ENCODE data around the gene FMN1. TPM values are rescaled to one million over a fixed set of nuclear protein-coding genes. Genes with fewer than 3 reads are reported as not detected.
A peak's percentile ranks its signal among the peaks of the same experiment; 100 is the strongest.

Gene FMN1
- polyA plus RNA-seq, 1 donor from 2014 or later, result 0.40 TPM

DNA sequence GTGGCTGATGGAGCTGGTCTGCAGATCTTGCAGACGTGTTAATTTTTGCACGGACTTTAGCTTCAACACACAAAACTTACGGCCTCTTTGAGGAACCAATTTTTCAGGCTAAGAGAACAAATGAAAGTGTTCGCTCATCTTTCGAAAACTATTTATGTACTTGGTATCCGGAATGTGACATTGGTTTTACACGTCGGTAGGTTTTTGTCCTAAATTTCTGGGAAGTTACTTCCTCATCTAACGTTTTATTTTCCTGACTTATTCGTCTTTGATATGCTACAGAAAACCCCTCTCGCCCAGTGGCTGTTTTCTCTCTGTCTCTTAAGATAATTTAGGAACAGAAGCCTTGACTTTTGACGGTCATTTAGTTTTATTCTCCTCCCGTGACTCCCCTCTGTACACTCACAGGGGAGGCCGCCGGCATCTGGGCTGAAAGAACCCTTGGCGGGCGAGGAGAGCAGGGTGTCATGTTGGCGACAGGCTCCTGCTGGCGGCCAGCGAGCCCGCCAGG lies 477.5 kb downstream of the FMN1 start:
- H3K4me2 ChIP-seq (ENCODE audit: low read length), result no peak overlapping the region
- H3K9me3 ChIP-seq (ENCODE audit: low read length), result no peaks in the 10 kb centered on the region
- H3F3A ChIP-seq (ENCODE audit: insufficient read depth, low read length, poor library complexity, severe bottlenecking), result no peaks in the 10 kb centered on the region
- peak overlapping the region; percentile 68 for H3K4me3 ChIP-seq (ENCODE audit: low read length)
- H3K27me3 ChIP-seq (ENCODE audit: insufficient read depth, low read depth, low read length), result peaks cover 81% of the 10 kb centered on the region
- H2AFZ ChIP-seq (ENCODE audit: low read depth, low read length), result no peak overlapping the region
- H4K20me1 ChIP-seq (ENCODE audit: insufficient read depth), result no peaks in the 10 kb centered on the region
- no peaks in the 10 kb centered on the region for H3K79me2 ChIP-seq (replicated peaks; ENCODE audit: insufficient read depth, low read length)
- H3K9me2 ChIP-seq (ENCODE audit: insufficient read depth, low read length), result no peaks in the 10 kb centered on the region
- no peaks in the 10 kb centered on the region for H3K36me3 ChIP-seq (ENCODE audit: insufficient read depth, low read length)
- TF ChIP-seq, protein P1, sequence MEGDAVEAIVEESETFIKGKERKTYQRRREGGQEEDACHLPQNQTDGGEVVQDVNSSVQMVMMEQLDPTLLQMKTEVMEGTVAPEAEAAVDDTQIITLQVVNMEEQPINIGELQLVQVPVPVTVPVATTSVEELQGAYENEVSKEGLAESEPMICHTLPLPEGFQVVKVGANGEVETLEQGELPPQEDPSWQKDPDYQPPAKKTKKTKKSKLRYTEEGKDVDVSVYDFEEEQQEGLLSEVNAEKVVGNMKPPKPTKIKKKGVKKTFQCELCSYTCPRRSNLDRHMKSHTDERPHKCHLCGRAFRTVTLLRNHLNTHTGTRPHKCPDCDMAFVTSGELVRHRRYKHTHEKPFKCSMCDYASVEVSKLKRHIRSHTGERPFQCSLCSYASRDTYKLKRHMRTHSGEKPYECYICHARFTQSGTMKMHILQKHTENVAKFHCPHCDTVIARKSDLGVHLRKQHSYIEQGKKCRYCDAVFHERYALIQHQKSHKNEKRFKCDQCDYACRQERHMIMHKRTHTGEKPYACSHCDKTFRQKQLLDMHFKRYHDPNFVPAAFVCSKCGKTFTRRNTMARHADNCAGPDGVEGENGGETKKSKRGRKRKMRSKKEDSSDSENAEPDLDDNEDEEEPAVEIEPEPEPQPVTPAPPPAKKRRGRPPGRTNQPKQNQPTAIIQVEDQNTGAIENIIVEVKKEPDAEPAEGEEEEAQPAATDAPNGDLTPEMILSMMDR (IDR thresholded peaks at IDR 0.05; ENCODE audit: poor library complexity, severe bottlenecking), result no peak
- TF ChIP-seq TAF1 (IDR thresholded peaks at IDR 0.05; ENCODE audit: low read depth), result no peak
- TF ChIP-seq SMC3 (conservative IDR thresholded peaks at IDR 0.05; ENCODE audit: poor library complexity), result no peak
- TF ChIP-seq MXI1 (conservative IDR thresholded peaks at IDR 0.05; ENCODE audit: poor library complexity, severe bottlenecking), result no peak
- TF ChIP-seq, protein P2, sequence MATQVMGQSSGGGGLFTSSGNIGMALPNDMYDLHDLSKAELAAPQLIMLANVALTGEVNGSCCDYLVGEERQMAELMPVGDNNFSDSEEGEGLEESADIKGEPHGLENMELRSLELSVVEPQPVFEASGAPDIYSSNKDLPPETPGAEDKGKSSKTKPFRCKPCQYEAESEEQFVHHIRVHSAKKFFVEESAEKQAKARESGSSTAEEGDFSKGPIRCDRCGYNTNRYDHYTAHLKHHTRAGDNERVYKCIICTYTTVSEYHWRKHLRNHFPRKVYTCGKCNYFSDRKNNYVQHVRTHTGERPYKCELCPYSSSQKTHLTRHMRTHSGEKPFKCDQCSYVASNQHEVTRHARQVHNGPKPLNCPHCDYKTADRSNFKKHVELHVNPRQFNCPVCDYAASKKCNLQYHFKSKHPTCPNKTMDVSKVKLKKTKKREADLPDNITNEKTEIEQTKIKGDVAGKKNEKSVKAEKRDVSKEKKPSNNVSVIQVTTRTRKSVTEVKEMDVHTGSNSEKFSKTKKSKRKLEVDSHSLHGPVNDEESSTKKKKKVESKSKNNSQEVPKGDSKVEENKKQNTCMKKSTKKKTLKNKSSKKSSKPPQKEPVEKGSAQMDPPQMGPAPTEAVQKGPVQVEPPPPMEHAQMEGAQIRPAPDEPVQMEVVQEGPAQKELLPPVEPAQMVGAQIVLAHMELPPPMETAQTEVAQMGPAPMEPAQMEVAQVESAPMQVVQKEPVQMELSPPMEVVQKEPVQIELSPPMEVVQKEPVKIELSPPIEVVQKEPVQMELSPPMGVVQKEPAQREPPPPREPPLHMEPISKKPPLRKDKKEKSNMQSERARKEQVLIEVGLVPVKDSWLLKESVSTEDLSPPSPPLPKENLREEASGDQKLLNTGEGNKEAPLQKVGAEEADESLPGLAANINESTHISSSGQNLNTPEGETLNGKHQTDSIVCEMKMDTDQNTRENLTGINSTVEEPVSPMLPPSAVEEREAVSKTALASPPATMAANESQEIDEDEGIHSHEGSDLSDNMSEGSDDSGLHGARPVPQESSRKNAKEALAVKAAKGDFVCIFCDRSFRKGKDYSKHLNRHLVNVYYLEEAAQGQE (IDR thresholded peaks at IDR 0.05; ENCODE audit: borderline replicate concordance), result no peak
- no peak for TF ChIP-seq RAD21 (conservative IDR thresholded peaks at IDR 0.05)
- no peak for TF ChIP-seq EP300 (conservative IDR thresholded peaks at IDR 0.05; ENCODE audit: poor library complexity, severe bottlenecking)
- no peak for TF ChIP-seq EZH2 (IDR thresholded peaks at IDR 0.05; ENCODE audit: borderline replicate concordance, insufficient read depth, low read length, poor library complexity, severe bottlenecking)
- no peak for TF ChIP-seq POLR2AphosphoS5 (IDR thresholded peaks at IDR 0.05)
- no peak overlapping the region for H3K27ac ChIP-seq (ENCODE audit: low read length)
- H3K9ac ChIP-seq (ENCODE audit: low read length), result peak overlapping the region; percentile 42

DNA sequence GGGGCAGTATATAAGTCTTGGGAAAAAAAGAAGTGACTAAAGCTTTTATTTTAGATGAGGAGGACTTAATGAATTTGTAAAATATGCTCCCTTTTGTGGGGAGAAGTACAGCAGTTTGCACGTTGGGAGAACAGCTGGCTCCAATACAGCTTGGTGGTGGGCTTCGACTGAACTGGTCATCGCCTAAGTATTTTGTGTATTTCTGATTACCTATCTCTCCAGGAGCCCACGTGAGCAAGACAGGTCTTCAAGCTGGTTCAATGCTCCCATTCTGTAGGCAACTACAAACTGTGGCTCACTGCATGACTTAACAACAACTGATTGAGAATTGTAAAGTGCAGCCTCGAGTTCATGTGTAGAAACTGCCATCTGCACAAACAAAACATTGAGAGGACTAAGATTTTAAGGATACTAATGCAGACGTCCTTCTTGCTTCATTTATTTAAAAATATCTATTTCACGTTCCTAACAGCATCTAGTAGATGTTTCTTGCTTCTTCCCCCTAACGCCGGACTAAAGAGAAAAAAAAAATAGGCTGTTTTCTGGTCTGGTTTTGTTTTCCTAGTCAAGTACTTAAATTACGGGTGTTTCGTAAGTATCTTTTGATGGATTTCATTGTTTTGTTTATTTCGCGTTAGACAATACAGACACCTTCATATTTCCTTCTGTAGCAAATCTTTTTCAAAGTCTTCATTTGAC lies 478.1 kb downstream of the FMN1 start:
- no peaks in the 10 kb centered on the region for H3F3A ChIP-seq (ENCODE audit: insufficient read depth, low read length, poor library complexity, severe bottlenecking)
- H3K9me3 ChIP-seq (ENCODE audit: low read length), result no peaks in the 10 kb centered on the region
- H4K20me1 ChIP-seq (ENCODE audit: insufficient read depth), result no peaks in the 10 kb centered on the region
- no peak overlapping the region for H2AFZ ChIP-seq (ENCODE audit: low read depth, low read length)
- no peak overlapping the region for H3K4me3 ChIP-seq (ENCODE audit: low read length)
- TF ChIP-seq, protein P1 (IDR thresholded peaks at IDR 0.05; ENCODE audit: poor library complexity, severe bottlenecking), result no peak
- no peak for TF ChIP-seq RAD21 (conservative IDR thresholded peaks at IDR 0.05)
- no peak for TF ChIP-seq SMC3 (conservative IDR thresholded peaks at IDR 0.05; ENCODE audit: poor library complexity)
- no peak for TF ChIP-seq EZH2 (IDR thresholded peaks at IDR 0.05; ENCODE audit: borderline replicate concordance, insufficient read depth, low read length, poor library complexity, severe bottlenecking)
- TF ChIP-seq POLR2AphosphoS5 (IDR thresholded peaks at IDR 0.05), result no peak
- no peak for TF ChIP-seq TAF1 (IDR thresholded peaks at IDR 0.05; ENCODE audit: low read depth)
- TF ChIP-seq, protein P2 (IDR thresholded peaks at IDR 0.05; ENCODE audit: borderline replicate concordance), result no peak
- TF ChIP-seq MXI1 (conservative IDR thresholded peaks at IDR 0.05; ENCODE audit: poor library complexity, severe bottlenecking), result no peak
- TF ChIP-seq EP300 (conservative IDR thresholded peaks at IDR 0.05; ENCODE audit: poor library complexity, severe bottlenecking), result no peak
- no peaks in the 10 kb centered on the region for H3K9me2 ChIP-seq (ENCODE audit: insufficient read depth, low read length)
- H3K27me3 ChIP-seq (ENCODE audit: insufficient read depth, low read depth, low read length), result peaks cover 77% of the 10 kb centered on the region
- H3K9ac ChIP-seq (ENCODE audit: low read length), result no peak overlapping the region
- no peak overlapping the region for H3K4me2 ChIP-seq (ENCODE audit: low read length)
- H3K27ac ChIP-seq (ENCODE audit: low read length), result no peak overlapping the region
- no peaks in the 10 kb centered on the region for H3K79me2 ChIP-seq (replicated peaks; ENCODE audit: insufficient read depth, low read length)
- no peaks in the 10 kb centered on the region for H3K36me3 ChIP-seq (ENCODE audit: insufficient read depth, low read length)
